Medulla oblongata (tissue), 1 donor: Measurements from ENCODE around the gene TRAPPC3L.
"Not testable (repeated sequence)": the region's sequence is repeated elsewhere in the genome, so short reads cannot be mapped to it uniquely, and the experiment has no call there.

ENCODE experiments used
- DNase-seq: peaks from one replicate; pipeline ENCODE4 v3.0.0-alpha.2; 2015; ENCODE audit errors: extremely low spot score

Gene TRAPPC3L

DNA sequence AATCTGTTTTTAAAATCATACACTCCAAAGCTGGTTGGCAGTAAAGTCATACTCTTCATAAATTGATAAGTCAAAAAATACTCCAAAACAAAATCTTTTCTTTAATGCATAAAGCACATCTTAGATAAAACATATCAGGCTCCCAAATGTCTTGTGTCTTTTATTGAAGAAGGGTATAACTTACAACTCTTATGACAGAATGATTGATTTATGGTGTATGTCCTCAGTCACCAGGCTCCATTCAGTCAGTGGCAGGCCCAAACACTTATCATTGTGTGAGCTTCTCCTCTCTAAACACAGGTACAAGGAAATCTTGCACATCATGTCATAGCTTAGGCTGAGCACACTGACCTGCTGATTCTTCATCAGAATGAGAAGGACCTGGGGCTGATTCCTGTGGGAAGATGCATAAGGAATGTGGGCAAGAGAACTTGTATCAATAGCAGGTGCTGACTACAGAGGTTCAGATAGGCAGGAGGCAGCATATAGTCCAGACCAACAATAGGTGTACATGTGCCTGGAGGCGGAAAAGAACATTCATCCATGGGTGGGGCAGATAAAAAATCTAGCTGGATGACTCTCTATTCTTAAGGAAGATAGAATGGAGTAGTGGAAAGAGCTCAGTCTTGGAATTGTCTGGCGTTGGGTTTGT is 32.1 kb downstream of the TRAPPC3L start:
- no peak for DNase-seq

DNA sequence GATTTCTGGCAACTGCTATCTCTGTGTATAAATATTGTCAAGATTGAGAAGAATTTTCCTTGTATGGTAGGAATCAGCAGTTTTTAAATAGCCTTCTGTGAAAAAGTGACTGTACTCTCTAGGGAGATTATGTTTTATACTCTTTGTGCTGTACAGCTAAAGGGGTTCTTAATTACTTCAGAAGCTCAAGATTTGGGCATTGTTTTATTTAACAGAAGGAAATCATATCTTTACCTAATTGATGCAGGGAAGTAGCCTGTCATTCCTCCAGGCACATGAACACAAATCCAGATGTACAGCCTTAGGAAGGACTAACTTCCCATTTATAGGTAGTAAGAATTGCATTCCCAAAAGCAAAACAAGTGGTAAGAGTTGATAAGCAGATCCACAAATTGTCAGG is 32.8 kb downstream of the TRAPPC3L start:
- no peak for DNase-seq

DNA sequence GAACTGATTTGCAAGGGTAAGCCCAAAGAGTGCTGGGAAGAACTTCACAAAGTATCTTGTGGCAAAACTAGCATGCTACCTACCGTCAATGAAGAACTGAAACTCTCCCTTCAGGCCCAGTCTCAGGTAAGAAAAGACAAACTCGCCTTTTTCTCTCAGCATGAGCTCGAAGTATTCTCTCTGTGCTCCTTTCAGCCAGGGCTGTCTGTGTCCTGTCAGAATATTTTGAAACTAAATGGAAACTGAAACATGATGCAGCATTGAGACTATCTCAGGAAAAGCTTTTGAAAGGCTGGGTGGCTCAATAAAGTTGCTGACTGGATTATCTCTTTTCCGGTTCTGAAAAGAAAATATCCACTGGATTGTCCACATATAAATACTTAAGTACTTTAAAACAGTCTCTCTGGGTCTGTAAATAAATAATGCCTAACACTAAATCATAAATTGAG is 33.3 kb downstream of the TRAPPC3L start:
- peak; percentile 14 for DNase-seq

DNA sequence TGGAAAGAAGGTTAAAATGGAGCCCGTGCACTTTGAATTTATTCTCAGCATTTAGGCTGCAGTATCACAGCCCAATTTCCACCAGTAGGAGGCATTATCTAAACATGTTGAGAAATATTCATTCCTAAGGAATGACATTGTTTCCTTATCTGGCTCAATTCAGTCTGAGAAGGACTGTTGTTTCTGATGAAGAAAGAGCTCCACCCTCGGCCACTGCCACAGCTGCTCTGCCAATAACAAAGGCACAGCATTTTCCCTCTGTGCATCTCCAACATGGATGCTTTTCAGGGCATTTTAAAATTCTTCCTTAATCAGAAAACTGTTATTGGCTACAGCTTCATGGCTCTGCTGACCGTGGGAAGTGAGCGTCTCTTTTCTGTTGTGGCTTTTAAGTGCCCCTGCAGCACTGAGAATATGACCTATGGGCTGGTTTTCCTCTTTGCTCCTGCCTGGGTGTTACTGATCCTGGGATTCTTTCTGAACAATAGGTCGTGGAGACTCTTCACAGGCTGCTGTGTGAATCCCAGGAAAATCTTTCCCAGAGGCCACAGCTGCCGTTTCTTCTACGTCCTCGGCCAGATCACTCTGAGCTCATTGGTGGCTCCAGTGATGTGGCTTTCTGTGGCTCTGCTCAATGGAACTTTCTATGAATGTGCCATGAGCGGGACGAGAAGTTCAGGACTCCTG is 33.9 kb downstream of the TRAPPC3L start, which contains the start of gene CALHM5:
CALHM5 (plus strand) TSS at position 216 of the 687 bp plus-strand sequence; CDS start at position 274, 58 bp downstream.
- DNase-seq, result peak; percentile 47

DNA sequence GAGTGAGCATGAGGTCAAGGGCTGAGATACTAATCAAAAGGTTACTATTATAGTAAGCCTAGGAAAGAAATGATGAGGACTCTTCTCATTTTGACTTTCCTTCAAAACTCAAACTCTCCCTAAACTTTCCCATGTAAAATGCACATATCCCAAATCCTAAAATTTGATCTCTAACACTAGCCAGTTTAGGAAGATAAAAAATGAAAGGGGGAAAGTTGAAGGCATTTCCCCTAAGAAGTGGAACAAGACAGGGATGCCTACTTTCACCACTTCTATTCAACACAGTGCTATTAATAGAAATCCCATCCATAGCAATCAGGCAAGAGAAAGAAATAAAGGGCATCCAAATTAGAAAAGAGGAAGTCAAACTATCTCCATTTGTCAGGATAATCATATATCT is 37.0 kb downstream of the TRAPPC3L start:
- DNase-seq, result no peak

DNA sequence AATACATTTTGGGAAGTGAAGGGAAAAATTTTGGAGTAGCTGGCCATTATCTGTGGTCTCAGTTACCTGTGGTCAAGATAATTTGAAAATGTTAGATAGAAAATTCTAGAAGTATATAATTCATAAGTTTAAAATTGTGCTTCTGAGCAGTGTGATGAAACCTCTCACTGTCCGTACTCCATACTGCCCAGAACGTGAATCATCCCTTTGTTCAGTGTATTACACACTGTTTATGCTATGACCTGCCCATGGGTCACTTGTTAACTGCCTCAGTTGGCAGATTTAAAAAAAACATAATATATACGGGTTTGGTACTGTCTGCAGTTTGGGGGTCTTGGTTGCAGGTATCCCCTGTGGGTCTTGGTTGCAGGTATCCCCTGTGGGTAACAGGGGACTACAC is 38.2 kb downstream of the TRAPPC3L start:
- no peak for DNase-seq

DNA sequence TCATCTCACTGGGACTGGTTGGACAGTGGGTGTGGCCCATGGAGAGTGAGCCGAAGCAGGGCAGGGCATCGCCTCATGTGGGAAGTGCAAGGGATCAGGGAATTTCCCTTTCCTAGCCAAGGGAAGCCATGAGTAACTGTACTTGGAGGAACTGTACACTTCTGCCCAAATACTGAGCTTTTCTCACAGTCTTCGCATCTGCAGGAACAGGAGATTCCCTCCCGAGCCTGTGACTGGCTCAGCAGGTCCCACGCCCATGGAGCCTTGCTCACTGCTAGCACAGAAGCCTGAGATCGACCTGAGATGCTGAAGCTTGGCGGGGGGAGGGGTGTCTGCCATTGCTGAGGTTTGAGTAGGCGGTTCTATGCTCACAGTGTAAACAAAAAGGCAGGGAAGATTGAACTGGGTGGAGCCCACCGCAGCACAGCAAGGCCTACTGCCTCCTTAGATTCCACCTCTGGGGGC is 44.5 kb downstream of the TRAPPC3L start:
- DNase-seq, result no peak

DNA sequence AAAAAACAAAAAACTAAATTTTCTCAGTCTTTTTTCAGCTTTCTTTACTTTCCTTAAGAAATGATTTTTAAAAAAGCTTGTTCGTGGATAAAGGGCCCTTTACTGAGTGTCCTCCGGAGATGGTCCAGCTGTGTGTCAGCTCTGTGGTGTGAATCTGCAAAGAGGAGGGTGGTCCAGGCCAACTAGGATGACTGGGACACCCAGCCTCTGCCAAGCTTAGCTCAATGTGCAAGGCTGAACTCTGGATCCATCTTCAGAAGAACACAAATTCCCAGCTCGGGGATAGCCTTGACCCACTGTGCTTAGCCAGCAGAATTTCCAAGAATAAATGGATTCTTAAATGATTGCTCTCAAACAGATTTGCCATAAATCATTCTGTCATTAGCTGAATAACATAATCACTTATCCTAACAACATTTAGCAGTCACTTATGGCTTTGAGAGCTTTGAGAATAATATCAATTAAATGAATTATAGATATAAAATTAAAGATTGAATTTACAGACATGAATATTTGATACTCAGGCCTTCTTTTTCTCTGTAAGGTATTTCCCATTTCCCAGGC is 48.3 kb downstream of the TRAPPC3L start:
- no peak for DNase-seq

DNA sequence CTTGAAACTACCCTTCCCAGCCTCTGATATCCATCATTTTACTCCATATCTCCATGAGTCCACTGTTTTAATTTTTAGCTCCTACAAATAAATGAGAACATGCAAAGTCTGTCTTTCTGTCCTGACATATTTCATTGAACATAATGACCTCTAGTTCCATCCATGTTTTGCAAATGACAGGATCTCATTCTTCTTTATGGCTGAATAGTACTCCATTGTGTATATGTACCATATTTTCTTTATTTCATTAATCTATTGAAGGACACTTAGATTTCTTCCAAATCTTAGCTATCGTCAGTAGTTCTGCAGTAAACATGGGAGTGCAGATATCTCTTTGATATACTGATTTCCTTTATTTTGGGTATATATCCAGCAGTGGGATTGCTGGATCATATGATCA is 50.3 kb downstream of the TRAPPC3L start:
- not testable (repeated sequence) for DNase-seq

DNA sequence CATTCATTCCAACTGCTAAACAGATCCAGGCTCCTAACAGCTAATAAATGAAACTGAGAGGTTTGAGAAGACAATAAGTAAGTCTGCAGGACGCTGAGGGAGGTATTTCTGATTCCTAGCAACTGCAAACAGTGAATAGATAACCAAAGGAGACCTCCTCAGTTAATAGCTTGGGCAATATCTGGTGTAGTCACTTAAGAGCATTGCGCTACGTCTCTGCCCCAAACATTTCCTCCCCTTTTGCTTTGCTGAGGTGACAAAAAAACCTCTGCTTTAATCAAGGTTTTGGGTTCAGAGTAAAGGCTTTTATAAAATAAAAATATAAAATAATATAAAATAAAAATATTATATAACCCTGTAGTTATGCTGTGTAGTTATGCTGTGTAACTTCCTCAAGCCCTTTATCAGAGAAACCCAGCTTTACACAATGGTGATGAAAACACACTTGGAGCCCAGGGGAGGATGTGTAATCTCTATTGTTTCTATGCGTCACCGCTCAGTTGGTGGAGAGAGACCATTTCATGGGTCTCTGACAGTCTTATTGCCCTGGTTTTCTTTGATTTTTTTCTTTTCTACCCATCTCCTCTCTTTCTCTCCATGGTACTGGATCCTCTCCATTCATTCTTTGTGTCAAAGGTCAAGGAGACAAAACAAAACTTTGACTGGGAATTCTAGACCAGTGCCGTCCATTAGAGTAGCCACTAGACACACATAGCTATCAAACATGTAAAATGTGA is 53.0 kb downstream of the TRAPPC3L start:
- no peak for DNase-seq

DNA sequence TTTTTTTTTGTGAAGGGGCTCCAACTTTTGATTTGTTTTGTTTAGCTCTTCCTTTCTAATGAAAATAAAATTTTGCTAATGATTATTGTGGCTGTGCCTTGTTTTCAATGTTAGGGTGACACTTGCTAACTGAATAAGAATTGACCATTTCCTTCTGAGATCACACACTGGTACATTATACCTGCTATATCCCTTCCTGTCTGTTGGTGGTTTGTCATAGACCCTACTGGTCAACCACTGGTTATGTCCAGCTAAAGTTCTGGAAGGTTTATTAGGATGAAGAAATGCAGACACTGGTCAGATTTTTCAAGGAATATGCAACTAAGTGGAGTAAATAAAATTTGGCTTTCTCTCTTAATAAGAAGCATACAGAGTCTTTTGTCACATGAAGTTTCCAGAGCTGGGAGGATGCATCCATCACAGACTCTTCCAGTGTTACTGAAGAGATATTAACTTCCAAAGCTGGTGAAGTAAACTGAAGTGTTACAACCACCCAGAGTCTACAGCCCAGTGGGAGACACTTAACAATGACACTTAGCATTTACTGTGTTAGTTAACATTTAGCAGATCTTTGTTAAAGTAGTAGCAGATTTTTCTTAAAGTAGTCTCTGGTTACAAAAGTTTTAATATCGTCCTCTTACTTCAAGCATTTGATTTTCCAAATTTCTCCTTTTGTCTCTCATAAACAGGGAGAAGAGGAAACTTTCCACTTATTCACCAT is 53.7 kb downstream of the TRAPPC3L start:
- no peak for DNase-seq

DNA sequence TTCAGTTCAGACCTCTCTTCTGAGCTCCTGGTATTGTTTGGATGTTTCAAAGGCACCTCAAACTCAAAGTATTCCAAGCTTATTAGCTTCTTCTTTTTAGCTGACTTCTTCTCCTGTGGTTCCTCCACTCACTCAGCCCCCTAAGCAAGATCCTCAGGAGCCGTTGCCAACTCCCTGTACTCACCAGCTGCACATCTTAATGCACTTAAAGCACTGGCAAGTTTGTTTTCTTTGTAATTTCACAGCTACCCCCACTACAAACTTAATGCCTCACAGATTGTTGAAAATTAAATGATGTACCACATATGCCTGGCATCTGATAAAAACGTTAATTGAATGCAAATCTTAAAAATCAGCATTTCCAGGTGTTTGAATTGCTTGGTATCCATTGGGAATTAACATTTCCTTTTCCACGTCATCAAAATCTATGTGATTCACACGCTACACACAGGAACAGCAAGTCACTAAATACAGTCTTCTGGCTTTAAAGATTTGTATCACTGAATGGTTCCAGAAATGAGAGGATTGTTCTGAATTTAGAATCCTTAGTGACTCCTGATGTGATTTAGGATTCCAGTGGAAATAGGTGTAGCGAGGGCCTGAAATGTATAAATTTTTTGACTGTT is 59.8 kb downstream of the TRAPPC3L start:
- DNase-seq, result no peak

DNA sequence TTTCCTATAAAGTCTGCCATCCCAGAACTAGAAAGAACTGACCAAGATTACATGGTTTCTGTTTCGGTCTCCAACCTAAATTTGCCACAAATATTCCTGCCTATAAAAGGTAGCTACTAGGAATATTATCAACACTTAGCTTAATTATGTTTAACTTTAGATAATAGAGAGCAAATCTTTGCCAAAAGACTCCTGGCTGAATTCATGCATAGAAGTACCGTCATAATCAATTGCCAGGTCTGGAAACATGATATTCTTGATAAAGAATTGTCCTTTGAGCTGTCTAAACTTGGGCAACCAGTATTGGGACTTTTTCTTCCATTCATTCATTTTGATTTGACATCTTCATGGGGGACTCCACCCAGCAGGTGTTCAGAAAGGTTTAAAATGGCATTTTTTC is 61.9 kb downstream of the TRAPPC3L start:
- DNase-seq, result no peak

DNA sequence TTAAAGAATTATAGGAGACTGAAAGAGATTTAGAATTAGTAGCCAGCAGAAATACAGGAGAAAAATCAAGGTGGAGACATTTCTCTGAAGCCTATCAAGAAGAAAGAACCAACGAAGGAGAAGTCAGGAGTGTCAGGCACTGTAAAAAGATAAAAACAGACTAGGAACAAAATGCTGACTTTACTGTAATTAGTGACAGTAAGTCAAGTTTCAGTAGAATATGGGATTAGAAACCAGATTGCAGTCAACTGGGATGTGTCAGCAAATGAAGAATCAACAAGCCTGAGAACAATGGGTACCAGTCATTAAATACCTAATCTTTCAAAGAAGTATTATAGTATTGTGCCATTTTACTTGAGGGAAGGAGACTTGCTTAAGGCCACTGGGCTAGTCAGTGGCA is 62.7 kb downstream of the TRAPPC3L start:
- no peak for DNase-seq

DNA sequence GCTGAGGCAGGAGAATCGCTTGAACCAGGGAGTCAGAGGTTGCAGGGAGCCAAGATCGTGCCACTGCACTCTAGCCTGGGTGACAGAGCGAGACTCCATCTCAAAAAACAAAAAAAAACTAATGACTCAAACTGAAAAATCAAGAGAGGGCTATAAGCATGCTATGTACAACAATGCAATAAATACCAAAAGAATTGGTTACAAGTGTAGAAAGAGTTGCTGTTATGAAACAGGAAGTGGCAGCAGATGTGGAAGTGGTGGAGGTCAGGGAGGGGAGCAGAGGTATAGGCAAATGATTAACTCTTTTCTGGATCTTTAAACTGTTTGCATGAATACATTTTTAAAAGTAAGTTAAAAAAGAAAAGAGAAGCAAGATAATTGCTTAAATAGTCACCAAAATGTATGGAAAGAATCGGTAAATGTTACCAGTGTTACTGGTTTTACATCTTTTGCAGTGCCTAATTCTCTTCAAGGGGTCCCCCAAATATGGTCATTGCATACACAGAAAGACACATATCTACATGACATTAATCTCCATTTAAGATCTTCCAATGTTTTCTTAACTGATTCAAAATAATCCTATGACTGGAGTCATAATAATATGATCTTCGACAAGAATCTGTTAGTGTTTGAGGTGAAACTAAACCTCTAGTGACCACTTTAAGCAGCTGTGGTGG is 69.3 kb downstream of the TRAPPC3L start:
- DNase-seq, result no peak

DNA sequence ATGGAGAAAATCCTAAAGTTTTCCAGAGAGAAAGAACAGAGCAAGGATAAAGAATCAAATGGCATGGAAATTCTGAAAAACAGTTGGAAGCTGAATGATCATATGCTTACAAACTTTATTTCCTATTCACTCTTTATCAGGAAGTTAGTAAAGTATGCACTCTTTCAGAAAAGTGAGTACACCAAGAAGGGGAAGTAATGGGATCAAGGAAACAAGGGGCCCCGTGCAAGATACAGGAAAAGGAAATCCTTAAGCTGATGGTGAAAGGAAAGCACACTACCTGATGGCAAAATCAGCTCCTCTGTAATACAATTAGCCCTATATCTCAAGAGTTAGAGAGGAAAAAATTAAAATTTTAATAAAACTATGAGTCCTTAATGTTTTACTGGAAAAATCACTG is 70.3 kb downstream of the TRAPPC3L start:
- no peak for DNase-seq

DNA sequence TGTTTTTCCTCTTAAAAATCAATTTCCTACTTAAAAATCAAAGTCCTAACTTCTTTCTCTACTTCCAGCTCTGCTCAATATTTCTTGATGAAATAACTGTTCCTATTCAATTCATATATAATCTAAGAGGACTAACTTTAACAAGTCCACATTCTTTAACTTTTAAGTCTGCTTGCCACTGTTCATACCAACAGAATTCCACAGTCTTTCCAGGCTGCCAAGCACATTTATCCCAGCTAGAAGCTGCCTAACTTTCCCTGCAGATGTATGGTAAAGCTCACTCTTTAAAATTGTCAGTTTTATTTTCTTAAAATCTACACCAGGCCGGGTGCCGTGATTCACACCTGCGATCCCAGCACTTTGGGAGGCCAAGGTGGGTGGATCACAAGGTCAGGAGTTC is 72.8 kb downstream of the TRAPPC3L start:
- no peak for DNase-seq

DNA sequence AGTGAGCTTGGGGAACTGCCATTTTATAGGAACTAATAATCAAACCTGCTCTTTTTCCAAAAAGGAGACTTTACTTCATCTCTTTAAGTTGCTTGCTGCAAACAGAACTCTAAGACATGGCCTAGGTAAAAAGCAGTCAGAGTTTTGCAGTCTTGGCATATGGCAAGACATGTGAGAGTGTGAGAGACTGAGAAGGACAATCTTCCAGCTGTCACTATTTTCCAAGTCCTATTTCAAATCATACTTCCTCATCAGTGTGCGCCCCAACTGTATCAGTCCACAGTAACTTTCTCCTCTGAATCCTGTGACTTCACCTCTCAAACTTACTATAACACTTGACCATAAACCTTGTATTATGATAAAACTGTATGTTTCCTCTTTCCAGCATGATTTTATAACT is 74.0 kb downstream of the TRAPPC3L start:
- DNase-seq, result no peak

DNA sequence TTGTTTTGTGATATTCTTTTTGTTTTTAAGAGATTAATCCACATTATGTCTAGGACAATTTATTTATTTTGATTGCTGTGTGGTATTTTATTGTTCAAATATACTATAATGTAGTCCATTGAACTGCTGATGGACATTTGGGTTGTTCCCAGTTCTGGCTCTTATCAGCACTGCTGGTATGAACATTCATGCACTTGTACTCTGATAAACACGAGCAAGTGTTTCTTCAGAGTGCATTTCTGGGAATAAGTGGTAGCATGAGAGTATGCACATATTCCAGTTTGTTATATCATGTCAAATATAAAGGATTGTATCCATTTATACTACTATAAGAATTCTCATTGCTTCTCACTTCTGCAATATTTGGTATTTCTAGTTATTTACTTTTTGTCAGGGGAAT is 77.2 kb downstream of the TRAPPC3L start:
- DNase-seq, result no peak

DNA sequence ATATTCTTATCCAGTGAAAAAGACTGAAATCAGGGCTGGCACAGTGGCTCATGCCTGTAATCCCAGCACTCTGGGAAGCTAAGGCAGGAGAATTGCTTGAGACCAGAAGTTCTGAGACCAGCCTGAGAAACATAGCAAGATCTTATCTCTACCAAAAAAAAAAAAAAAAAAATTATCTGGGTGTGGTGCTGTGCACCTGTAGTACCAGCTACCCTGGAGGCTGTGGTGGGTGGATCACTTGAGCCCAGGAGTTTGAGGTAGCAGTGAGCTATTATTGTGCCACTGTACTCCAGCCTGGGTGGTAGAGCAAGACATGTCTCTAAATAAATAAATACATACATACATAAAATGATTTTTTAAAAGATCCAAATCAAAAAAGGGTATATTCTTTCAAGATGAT is 78.0 kb downstream of the TRAPPC3L start:
- DNase-seq, result no peak

DNA sequence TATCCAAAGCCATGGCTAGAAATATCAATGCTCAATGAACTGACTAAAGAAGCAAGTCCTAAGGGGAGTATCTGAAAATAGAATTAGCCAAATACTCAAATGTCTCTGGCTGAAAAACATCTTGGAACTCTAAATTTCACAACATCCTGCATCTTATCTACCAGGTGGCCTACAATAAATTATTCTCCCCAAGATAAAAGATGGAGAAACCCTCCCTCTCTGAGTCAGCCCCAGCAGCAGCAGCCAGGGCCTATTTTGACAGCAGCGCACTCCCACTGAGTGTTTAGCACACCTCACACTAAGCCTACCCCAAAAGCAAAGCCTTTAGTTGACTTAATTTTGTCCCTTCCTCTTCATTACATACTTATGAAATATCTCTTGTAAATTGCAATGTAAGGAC is 78.4 kb downstream of the TRAPPC3L start:
- DNase-seq, result no peak
